Muscle of arm (tissue), 12 donors: ENCODE measurements around the gene PTGER4. TPM values are rescaled to one million over a fixed set of nuclear protein-coding genes. Genes with fewer than 3 reads are reported as not detected.
A peak's percentile ranks its signal among the peaks of the same experiment; 100 is the strongest.
"Not testable (repeated sequence)": the region's sequence is repeated elsewhere in the genome, so short reads cannot be mapped to it uniquely, and the experiment has no call there.

Experiments used
- DNase-seq: peaks from one replicate; pipeline ENCODE4 v3.0.0-alpha.2; 2013
- polyA plus RNA-seq, 12 donors: library from polyadenylated mRNA; unstranded; fragments of 120-200 nt; gene quantifications; one replicate each; pipeline ENCODE4 v1.2.1, GENCODE V29; 2013; ENCODE audit not compliant: insufficient read length in 12 of 12

The PTGER4 gene
- polyA plus RNA-seq, 12 donors, result 5.2 to 48.3 (median 7.6) TPM; not detected in 1

DNA sequence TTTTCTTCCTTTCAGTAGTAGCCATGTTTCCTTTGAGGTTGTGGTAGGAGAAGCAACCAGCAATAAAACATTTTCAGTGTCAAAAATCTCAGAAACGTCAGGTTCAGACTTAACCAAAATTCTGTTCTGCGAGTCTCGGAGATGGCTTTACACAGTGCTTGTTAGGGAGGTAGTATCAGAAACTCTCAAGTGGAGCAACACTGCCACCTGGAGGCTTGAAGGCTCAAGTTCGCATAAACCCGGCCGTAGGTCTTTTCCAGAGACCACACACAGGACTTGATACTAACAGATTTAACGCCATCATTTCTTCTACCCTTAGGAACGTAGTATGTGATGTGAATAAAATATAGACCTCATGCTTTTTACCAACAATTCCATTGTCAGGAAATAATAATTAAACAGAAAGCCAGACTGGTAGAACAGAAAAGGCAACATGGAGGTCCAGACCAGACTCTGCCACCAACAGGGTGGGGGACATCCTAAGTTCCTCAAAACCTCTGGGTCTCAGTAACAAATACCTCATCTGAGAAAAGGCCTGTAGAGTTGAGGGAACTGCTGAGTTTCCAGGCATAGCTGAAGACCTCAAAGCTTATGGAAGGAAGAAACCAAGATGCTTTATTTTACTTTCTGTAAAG is 8.5 kb downstream of the PTGER4 start:
- DNase-seq, result peak; percentile 93

DNA sequence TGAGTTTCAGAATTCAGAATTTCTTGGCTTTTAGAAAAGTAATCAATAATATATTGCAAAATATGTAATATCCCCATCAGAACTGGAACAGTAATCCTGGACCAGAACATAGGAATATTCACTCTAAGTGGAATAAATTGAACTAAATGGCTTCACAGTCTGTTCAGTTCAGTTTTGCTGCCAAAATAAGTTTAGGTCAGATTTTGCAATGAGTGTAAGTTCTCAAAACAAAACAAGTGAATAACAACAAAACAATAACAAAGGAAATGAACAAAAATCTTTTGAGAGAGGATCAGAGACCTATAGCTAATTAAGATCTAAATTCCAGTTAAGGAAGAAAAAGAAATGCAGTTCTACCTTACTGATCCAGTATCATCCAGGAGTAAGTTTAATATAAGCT is 9.3 kb downstream of the PTGER4 start:
- no peak for DNase-seq

DNA sequence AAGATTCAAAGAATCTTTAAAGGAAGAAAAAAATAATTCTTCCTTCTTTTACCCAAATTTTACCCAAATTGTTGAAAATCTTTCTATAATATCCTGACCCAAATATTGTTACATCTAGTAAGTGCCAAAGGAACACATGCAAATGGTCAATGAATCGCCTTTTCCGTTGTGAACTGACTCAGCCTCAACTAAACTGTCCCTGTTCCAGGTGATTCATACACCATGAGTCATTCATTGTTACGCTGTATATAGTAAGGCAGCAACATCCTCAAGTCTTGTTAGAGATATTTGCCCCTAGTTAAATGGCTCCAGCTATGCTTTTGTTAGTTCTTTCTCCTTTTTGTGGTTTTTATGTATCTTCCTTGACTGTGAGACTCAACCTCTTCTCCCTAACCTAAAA is 9.7 kb downstream of the PTGER4 start:
- DNase-seq, result peak; percentile 76

DNA sequence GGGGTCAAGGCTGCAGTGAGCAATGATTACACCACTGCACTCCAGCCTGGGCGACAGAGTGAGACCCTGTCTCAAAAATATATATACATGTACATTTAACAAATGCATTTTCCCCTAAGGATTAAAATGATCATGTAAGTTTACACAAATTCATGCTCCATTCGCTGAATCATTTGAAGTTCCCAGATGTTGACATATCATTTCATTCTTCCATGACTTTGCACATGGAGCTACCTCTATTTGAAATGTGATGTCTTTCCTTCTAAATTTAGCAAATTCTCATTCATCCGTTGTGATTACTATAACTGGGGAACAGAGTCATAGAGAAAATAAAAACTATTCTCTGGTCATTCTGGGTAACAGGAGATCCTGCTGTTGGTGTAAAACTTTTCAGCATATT is 10.6 kb downstream of the PTGER4 start:
- DNase-seq, result no peak

DNA sequence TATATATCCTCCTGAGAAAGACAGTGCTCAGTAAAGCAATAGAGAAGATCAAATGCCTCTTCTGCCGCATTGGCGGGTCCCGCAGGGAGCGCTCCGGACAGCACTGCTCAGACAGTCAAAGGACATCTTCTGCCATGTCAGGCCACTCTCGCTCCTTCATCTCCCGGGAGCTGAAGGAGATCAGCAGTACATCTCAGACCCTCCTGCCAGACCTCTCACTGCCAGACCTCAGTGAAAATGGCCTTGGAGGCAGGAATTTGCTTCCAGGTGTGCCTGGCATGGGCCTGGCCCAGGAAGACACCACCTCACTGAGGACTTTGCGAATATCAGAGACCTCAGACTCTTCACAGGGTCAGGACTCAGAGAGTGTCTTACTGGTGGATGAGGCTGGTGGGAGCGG is 12.2 kb downstream of the PTGER4 start:
- no peak for DNase-seq

DNA sequence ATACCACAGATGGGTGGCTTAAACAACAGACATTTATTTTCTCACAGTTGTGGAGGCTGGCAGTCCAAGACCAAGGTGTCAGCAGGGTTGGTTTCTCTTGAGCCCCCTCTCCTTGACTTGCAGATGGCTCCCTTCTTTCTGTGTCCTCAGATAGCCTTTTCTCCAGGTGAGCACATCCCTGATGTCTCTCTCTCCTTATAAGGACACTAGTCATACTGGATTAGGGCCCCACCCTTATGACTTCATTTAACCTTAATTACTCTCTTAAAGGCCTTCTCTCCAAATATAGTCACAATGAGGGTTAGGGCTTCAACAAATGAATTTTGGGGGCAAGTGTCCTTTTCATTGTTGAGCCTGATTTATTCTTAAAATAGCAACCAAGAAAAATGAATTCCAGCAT is 14.7 kb downstream of the PTGER4 start:
- no peak for DNase-seq

DNA sequence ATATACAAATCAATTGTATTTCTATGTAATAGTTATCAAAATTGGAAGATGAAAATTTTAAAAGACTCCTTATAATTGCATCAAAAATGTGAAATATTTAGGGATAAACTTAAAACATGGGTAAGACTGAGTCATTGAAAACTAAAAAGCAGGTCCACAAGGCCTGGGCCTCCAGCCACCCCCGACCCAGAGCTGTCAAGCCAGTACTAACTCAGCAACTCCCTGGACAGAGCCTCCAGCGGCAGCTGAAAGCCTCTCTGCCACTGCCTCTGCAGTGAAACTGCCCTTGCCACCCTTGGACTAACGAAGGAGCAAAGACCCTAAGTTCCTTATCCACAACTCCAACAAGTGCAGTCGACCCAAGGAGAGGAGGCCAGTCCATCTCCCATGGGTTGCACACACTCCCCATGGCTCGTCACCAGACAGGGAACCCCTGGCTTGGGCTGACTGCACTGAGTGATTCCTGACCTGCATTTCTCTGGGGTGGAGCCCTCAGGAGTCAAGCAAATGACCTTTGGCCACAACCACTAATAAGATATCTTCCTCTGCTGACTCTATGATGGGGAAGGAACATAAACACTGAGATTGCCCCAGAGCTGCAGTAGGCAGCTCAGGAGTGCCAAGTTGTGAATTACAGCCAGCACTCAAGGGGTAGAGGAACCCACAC is 20.5 kb downstream of the PTGER4 start:
- no peak for DNase-seq

DNA sequence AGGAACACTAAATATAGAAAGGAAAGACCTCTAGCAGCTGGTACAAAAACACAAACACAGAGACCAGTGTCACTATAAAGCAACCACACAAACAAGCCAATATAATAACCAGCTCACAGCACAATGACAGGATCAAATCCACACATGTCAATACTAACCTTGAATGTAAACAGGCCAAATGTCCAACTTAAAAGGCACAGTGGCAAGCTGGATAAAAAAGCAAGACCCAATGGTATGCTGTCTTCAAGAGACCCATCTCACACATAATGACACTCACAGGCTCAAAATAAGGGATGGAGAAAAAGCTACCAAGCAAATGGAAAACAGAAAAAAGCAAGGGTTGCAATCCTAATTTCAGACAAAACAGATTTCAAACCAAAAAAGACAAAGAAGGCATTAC is 22.3 kb downstream of the PTGER4 start:
- not testable (repeated sequence) for DNase-seq

DNA sequence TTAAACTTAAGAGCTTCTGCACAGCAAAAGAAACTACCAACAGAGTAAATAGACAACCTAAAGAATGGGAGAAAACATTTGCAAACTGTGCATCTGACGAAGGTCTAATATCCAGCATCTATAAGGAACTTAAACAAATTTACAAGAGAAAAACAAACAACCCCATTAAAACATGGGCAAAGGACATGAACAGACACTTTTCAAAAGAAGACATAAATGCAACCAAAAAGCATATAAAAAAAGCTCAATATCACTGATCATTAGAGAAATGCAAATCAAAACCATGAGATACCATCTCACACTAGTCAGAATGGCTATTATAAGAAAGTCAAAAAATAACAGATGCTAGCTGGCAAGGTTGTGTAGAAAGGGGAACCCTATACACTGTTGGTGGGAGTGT is 25.8 kb downstream of the PTGER4 start:
- not testable (repeated sequence) for DNase-seq

DNA sequence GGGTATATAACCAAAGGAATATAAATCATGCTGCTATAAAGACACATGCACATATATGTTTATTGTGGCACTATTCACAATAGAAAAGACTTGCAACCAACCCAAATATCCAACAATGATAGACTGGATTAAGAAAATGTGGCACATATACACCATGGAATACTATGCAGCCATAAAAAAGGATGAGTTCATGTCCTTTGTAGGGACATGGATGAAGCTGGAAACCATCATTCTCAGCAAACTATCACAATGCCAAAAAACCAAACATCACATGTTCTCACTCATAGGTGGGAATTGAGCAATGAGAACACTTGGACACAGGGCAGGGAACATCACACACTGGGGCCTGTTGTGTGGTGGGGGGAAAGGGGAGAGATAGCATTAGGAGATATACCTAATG is 30.9 kb downstream of the PTGER4 start:
- DNase-seq, result not testable (repeated sequence)

DNA sequence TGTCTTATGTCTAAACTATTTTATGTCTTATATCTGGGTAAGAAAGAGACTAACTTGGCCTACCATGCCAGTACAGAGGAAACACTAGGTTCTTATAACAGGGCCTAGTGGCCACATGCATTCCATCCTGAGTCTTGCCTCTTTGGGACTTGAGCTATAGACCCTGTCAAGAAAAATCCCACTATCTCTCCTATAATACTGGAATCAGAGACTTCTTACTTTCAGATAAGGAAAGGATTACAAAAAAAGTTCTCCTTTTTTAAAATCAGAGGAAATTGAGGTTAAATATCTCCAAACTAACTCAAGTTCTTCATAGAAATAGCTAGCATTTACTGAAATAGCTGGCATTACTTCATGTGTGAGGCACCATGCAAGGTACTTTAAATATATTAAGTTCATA is 34.3 kb downstream of the PTGER4 start:
- DNase-seq, result no peak

DNA sequence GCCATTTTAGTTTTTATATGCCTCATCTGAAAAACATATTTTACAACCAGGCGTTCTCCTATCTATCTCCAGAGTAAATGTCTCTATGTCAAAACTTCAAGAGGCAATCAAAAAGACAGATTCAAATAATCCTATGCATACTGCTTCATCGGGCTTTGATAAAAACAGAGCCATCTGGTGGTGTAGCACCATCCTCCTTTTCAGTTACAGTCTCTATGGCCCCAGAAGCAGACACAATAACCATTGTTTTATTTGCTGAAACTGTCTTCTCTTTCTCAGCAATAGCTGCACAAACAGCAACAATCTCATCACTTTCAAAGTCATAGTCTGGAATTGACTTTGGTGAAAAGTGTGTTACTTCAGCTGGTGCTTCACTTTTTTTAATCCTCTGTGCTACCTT is 36.3 kb downstream of the PTGER4 start:
- no peak for DNase-seq

DNA sequence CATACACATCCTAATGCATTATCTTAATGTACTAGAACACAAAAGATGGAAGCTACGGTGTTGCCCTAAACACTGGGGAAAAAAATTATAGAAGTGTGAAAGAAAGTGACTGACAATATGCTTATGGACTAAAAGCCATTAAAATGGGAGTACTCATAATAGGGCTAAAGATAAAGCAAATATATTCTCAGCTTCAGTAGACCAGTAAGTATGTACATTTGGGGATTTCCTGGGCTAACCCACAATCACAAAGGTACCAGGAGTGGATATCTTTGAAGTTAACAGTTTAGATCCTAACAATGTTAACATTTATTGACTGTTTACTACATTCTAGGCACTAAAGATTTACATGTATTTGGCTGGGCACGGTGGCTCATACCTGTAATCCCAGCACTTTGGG is 36.9 kb downstream of the PTGER4 start:
- no peak for DNase-seq

DNA sequence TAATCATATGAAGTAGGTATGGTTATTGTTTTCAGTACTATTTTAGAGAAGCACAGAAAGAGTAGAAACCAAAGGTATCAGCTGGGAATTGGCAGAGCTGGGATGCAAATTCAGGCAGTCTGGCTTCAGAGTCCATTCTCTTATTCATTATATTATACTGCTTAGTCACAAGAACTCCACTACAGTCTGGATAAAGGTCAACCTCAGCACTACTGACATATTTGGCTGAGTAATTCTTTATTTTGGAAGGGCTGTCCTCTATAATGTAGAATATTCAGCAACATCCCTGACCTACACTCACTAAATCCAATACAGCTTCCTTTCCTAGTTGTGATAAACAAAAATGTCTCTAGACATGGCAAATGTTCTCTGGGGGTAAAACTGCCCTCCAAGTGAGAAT is 37.6 kb downstream of the PTGER4 start:
- no peak for DNase-seq

DNA sequence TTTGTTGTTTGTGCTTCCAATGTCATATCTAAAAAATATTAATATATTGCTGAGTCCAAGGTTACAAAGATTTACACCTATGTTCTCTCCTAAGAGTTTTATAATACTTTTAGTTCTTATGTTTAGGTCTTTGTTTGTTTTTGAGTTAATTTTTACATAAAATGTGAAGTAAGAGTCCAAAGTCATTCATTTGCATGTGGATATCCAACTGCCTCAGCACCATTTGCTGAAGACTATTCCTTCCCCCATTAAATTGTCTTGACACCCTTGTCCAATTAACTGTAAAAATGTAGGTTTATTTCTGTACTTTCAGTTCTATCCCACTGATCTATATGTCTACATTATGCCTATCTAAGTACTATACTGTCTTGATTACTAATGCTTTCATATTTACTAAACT is 40.4 kb downstream of the PTGER4 start:
- DNase-seq, result no peak

DNA sequence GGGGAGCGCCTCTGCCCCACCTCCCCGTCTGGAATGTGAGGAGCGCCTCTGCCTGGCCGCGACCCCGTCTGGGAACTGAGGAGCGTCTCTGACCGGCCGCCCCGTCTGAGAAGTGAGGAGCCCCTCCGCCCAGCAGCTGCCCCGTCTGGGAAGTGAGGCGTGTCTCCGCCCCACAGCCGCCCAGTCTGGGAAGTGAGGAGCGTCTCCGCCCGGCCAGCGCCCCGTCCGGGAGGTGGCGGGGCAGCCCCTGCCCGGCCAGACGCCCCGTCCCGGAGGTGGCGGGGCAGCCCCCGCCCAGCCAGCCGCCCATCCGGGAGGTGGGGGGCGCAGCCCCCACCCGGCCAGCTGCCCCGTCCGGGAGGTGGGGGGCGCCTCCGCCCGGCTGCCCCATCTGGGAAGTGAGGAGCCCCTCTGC is 42.8 kb downstream of the PTGER4 start:
- not testable (repeated sequence) for DNase-seq

DNA sequence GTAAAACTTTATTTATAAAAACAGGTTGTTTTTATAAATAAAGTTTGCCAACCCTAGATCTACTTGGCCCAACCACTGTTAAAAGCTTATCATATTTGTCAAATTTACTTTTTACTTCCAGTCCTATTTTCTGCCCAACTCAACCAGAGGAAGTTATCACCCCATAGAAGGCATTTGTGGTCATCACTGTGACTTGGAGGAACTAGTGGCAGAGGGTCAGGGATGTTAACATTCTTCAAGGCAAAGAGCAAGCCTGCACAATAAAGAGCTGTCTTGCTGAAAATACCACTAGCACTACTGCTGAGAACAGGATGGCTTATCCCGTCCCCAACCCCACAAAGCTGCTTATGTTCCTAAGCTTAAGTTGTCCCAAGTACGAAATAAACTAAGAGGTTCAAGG is 53.7 kb downstream of the PTGER4 start:
- no peak for DNase-seq

DNA sequence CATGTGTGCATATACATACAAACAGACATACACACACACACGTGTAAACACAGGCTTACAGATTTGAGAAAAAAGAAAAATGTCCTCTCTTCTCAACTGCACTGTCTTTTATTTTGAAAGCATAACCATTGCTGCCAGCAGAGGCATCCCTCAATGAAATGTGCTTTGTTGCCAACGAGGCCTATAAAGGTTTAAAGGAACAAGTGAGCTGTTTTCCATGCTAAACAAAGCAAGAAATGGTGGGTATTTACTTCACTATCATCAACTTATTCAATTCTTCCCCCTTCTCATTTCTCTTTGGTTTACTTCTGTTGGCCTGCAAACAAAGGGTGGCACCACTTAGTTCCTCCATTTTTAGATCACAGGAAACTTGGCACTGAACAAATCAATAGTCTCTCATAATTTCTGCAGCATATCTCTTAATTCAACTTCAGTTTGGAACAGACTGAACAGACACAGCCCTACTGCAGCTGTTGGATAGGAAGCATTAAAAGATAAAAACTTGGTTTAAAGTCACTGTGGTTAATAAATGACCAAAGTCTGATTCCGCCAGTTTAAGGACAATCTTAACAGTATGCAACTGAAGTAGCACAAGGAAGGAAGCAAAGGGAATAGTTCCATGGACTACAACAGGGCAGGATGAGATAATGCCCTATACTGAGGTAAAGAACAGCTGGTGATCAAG is 54.3 kb downstream of the PTGER4 start:
- no peak for DNase-seq

DNA sequence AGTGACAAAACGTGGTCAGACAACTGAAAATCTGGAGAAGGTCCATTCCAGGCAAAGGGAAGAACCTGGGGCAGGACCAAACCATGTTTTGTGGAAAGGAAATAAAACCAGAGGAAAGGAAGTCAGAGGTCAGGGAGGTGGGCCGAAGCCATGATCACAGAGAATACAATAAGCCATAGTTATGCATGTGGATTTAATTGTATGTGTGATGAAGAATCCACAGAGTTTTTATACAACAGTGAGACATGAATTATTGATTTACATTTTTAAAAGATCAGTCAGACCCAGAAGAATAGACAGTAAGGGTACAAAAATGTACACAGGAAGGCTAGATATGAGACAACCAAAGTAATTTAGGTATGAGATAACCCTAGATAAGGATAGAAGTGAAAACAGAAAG is 55.3 kb downstream of the PTGER4 start:
- DNase-seq, result no peak

DNA sequence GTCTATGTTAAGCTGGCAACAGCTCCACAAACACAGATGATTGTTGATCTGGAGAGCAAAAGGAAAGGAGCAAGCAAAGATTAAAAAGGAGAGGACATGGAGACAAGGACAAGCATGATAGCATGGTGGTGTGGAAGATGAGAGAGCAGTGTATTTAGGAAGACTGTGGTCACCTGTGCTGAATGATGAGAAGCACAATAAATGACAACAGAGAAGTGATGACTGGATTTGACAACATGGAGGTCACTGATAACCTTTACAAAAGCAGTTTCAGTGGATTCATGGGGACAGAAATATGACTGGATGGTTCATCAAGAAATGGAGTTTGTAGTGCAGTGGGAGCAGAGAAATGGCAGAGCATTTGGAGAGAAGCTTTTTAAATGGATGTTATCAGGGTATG is 55.9 kb downstream of the PTGER4 start:
- DNase-seq, result no peak

DNA sequence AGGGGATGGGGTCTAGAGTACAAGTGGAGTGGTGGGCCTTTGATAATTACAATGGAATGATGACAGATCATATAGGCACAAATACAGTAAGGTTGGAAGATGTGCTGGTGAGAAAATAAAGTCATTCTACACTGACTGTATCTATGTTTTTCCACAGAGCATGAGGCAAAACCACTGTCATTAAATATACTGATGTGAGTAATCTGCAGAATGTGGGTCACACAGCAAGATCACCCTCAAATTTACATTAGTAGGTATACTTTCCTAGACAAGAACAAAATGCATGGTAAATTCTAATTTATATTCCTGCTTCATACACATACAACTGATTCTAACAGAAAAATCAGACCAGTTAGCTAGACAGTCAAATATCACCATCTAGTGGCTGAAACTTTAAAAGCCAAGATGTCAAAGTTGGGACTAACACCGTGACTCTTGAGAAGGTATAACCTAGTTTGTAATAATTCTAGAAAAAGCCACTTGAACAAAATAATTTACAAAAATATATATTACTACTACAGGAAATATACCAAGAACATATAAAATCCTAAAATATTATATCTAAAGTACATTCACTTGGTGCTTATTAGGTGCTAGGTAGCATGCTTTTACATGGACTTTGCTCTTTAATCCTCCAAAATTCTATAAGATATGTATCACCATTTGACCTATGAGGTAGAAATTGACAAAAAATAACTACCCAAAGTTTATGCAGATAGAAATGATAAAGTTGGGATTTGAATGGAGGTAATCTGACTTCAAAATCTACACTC is 56.6 kb downstream of the PTGER4 start:
- peak; percentile 67 for DNase-seq

DNA sequence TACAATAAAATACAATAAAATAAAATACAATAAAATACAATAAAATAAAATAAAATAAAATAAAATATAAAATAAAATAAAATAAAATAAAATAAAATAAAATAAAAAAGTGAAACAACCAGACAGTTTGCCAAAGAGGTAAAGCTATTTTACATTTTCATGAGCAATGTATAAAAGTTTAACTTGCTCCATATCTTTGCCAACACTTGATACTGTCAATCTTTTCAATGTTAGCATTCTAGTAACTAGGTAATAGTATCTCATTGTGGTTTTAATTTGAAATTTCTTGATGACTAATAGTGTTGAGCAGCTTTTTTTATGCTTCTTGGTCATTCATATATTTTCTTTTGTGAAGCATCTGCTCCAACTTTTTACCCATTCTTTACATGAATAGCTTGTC is 58.8 kb downstream of the PTGER4 start:
- DNase-seq, result no peak
